Bronchial smooth muscle cell (primary cell): ENCODE measurements around the gene ZNF184. TPM values are rescaled to one million over a fixed set of nuclear protein-coding genes. Genes with fewer than 3 reads are reported as not detected.

ENCODE experiments used
- total RNA-seq: library from RNA; depleted of rRNA; stranded (reverse); fragments of >200 nt; gene quantifications from 2 replicates; pipeline ENCODE4 v1.2.1, GENCODE V29; 2014

ZNF184 gene
- total RNA-seq = 6.9 and 9.6 TPM in 2 replicates

DNA sequence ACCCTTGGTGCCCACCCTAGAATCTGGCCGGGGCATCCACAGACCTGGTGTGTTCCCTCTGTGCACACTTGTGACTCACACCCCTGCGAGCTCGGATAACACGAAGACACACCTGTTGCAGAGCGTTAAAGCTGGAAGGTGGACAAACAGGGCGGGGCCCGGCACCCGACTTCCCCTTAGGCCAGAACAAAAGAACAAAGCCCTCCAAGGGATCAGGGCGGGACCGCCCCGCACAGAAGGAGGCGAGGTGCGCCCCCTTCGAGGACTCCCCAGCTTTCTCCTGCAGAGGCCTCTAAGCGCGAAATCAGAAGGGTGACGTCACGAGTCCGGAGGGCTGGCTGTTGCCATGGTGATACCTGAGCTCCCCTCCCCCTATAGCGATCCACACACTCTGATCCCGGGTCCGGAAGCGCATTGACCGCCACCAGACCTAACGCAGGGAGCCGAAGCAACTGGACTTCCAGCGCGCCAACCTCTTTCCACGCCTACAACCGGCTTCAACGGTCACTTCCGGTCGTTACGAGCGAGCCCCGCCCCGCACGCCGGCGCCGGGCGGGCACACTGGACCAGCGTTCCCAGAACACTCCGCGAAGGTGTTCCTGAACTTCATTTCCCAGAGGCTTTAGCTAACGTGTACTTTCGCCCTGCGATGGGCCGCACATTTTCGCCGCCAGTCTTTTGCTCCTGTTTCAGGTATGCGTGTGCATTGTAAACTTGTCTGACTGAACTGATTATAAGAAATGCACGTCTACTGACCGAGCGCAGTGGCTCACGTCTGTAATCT lies at the start of gene ZNF184:
TSS of gene ZNF184 (minus strand) at position 489 of the 784 bp plus-strand sequence. CDS start 811 bp downstream, outside the sequence.

Other genes with a start within 250 kb of the ZNF184 start
- gene PRSS16, start 225.4 kb downstream of the ZNF184 start, total RNA-seq = not detected in 2 replicates
- gene POM121L2, start 160.8 kb downstream of the ZNF184 start, total RNA-seq = not detected in 2 replicates
- gene ZNF391, start 84.3 kb downstream of the ZNF184 start, total RNA-seq = 0.79 and 1.0 TPM in 2 replicates